Stimulated activated CD4-positive, alpha-beta T cell treated with anti-CD3 and anti-CD28 coated beads, TNF-alpha, amount 100 ng/mL, for 48 hours (primary cell): ENCODE results near the gene CIC.
"Not testable (repeated sequence)": the region's sequence is repeated elsewhere in the genome, so short reads cannot be mapped to it uniquely, and the experiment has no call there.

ENCODE experiments used
- DNase-seq, 3 donors: peaks; one replicate each; pipeline ENCODE4 v3.0.0-alpha.2; 2020; ENCODE audit warnings: low read depth in 3 of 3

The CIC gene

GRCh38 chr19:42313096-42313839 lies 44.2 kb downstream of the CIC start, which contains the start of gene TMEM145:
TMEM145 (plus strand) TSS chr19:42313309; CDS start chr19:42313377, 68 bp downstream.
- DNase-seq, result no peak

DNA sequence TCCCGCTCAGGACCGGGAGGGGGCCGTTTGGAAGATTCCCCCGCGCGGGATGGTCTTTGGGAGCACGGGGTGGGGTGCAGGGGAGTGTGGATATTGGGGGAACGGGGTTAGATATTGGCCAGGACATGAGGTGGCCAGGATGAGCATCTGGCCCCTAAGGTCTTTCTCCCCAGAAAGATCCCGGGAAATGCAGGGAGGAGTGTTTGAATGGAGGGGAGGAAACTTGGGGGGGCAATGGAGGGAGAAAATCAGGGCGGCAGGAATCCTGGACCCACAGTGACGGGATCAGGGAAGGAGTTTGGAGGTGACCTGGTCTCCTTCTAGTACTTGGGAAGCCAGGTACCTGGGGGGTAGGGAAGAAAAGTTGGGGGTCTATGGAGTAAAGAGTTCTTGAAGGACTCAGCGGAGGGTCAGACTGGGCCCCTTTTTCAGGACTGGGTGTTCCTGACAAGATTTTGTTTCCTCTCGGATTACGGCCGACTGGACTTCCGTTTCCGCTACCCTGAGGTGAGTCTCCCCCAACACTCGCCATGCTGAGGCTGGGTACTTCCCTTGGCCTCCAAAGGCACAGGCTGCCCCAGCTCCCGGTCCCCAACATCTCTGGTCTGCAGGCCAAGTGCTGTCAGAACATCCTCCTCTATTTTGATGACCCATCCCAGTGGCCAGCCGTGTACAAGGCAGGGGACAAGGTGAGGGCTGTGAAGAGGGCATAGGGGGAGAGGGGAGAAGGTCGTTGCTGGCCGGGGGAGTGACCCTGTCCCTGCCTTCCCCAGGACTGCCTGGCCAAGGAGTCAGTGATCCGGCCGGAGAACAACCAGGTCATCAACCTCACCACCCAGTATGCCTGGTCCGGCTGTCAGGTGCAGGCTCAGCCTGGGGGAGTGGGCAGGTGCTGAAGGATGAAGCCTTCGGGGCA lies 45.0 kb downstream of the CIC start:
- DNase-seq, result no peak

- no peak for DNase-seq
These were observed 46.0 kb downstream of the CIC start for GRCh38 chr19:42315024-42315423.

GRCh38 chr19:42316223-42317211 lies 47.5 kb downstream of the CIC start:
- no peak for DNase-seq

GRCh38 chr19:42317535-42317934 lies 48.5 kb downstream of the CIC start:
- DNase-seq, result no peak

DNA sequence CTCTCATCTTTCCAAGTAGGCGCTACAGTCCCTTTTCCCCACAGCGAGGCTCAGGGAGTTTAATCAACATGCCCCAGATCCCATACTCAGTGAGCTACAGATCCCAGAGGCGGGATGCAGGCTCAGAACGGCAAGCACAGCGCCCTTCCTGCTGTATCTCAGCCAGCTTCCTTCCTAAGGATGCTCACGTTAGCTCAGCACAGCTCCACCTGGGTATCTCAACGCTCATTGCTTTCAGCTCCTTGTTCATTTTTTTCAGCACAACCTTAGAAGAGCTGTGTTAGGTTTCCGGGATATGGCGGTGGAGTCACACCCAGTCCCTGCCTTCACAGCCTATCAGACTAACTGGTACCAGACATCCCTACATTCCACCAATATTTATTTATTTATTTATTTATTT lies 53.3 kb downstream of the CIC start:
- DNase-seq, result no peak

DNA sequence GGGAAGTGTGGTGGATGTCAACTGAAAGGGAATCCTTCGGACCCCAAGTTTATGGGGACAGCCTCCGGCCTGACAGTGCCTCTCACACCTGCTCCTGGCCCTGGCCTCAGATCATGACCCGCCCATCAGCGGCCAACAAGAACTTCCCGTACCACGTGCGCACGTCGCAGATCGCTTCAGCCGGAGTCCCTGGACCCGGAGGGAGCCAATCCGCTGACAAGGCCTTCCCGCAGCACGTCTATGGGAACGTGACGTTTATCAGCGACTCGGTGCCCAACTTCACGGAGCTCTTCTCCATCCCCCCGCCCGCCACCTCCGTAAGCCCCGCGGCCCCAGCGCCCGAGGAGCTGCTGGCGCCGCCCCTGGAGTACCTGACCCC lies 54.4 kb downstream of the CIC start:
- DNase-seq, result no peak

DNA sequence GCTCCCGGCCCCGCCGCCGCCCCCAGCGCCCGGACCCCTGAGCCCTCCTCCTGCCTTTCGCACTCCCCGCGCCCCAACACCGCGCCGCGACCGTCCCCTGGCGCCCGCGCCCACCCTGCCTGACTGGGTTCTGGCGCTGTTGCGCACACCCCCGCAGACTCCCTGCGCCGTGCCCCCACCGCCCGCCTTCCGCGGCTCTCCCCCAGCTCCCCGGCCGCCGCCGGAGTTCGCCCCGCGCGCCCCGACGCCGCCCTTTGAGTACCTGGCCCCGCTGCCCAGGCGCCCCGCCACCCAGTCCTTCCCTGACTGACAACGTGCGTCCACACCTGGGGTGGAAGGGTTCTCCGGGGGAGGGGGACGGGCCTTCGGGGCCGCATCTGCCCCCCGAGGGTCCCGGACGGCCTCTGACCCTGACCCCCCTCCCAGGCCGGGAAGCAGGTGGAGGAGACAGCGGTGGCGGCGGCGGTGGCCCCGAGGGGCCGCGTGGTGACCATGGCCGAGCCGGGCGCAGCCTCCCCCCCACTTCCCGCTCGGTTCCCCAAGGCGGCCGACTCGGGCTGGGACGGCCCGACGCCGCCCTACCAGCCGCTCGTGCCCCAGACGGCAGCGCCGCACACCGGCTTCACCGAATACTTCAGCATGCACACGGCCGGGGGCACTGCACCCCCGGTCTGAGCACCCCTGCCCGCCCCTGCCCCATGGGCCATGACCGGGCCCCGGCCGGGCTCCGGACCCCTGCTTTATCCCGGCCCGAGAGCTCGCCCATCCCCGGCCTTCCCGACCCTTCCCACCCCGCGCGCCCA lies 55.0 kb downstream of the CIC start:
- peak in 1 of 3 donors; percentile 14 for DNase-seq

DNA sequence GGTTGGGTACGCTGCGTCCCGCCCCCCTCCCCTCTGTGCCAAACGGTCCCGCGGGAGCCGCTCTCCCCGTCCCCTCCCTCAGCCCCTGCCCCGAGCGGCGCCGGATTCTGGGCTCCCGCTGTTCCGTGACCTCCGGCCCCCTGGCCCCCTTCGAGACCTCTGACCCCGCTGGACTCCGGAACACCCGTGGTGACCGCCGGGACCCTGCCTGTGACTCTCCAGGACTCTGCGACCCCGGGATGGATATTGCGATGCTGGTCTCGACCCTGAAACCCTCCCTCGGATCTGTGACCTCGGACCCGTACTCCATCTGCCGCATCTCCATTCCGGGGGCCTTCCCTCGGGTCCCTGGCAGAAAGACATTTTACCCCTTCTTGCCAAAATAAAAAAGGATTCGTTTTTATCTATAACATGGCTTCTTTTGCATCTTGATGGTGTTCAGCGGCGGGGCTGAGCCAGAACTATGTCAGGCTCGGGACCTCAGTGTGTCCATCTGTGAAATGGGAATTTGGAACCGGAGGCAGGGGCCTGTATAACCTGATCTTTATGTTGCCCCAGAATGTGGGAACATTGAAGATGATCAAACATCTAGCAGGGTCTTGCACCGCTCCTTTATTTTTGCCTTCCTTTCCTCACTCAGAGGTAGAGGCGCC lies 55.7 kb downstream of the CIC start:
- DNase-seq, result no peak

GRCh38 chr19:42325308-42325895 lies 56.4 kb downstream of the CIC start, which contains the start of gene MEGF8:
MEGF8 (plus strand) TSS chr19:42325635; CDS start chr19:42326244, 609 bp downstream.
- peak; percentile 93 to 98 (median 95) for DNase-seq

- no peak for DNase-seq
These were observed 57.1 kb downstream of the CIC start for GRCh38 chr19:42325896-42326771.

- no peak for DNase-seq
These were observed 57.9 kb downstream of the CIC start for GRCh38 chr19:42326969-42327368.

GRCh38 chr19:42327381-42327780 lies 58.3 kb downstream of the CIC start:
- DNase-seq, result no peak

- DNase-seq, result no peak
These were observed 59.1 kb downstream of the CIC start for GRCh38 chr19:42328106-42328505.

GRCh38 chr19:42328854-42329253 lies 59.8 kb downstream of the CIC start:
- no peak for DNase-seq

DNA sequence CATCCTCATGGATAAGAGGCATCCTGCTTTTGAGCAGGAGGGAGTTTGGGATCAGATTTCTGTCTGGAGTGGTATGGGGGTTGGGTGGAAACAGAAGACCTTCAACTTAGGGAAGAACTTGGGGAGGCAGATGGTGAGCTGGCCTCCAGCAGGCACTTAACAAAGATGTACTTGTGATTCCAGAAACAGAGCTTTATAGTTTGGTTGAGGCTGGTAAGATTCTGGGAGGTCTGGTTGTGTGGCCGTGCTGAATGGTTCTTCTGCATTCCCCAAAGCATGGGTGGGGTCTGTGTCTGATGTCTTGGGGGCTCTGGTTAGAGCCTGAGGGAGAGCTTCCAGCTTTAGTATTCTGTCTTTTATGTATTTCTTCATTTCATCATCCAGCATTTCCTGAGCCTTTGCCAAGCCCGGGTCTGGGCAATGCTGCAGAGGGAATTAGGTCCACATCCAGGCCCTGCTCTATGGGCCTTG lies 61.2 kb downstream of the CIC start:
- DNase-seq, result no peak

GRCh38 chr19:42331333-42331732 lies 62.3 kb downstream of the CIC start:
- not testable (repeated sequence) for DNase-seq

DNA sequence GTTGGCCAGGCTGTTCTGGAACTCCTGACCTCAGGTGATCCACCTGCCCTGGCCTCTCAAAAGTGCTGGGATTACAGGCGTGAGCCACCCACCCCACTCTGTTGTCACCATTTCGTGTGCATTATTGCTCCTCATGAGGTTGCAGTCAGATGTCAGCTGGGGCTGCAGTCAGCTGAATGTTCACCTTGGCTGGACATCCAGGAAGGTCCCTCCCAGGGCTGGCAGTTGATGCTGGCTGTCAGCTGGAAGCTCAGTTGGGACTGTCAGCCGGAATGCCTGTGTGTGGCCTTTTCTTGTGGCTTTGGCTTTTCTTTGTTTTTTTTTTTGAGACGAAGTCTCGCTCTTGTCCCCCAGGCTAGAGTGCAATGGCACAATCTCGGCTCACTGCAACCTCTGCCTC lies 63.0 kb downstream of the CIC start:
- no peak for DNase-seq

GRCh38 chr19:42333018-42333417 lies 64.0 kb downstream of the CIC start:
- no peak for DNase-seq
